Measurements from ENCODE around the gene DFFA. TPM values are rescaled to one million over a fixed set of nuclear protein-coding genes. Genes with fewer than 3 reads are reported as not detected.

Gene DFFA
- total and polyA plus RNA-seq, 9 of the 15 experiments (the other 6 are each of a cell fraction or from before 2014, with no cell fraction given), result 39.6 to 74.8 (median 59.2) TPM

GRCh38 chr1:10494754-10495474 is 22.6 kb upstream of the DFFA start (continued):
- TF ChIP-seq NCOA2 (IDR thresholded peaks at IDR 0.05; ENCODE audit: partially characterized antibody in 2 of 2) (no peak), NFATC3 (IDR thresholded peaks at IDR 0.05) (no peak), ETV5 (CRISPR knock-in tag; IDR thresholded peaks at IDR 0.05; ENCODE audit: low read depth) (0 out of 2 replicates have a peak, but pooled peaks have one; percentile 44), ZSCAN29 (IDR thresholded peaks at IDR 0.05) (no peak), FOXA3 (CRISPR knock-in tag; conservative IDR thresholded peaks at IDR 0.05 in 1 of 2, IDR thresholded peaks at IDR 0.05 in 1 of 2) (peak in 1 of 2 experiments; percentile 22; a peak in 1 of 4 replicates), RNF2 (IDR thresholded peaks at IDR 0.05) (no peak), POLR2A (conservative IDR thresholded peaks at IDR 0.05) (no peak), ZBTB40 (IDR thresholded peaks at IDR 0.05) (no peak), ZBTB40 (CRISPR knock-in tag; IDR thresholded peaks at IDR 0.05) (no peak), MYC (IDR thresholded peaks at IDR 0.05; ENCODE audit: low read depth, low read length) (0 out of 2 replicates have a peak, but pooled peaks have one; percentile 28), MYC (CRISPR knock-in tag; IDR thresholded peaks at IDR 0.05; ENCODE audit: borderline replicate concordance, low read depth) (no peak), RCOR1 (IDR thresholded peaks at IDR 0.05; ENCODE audit: borderline replicate concordance in 1 of 2, low read depth in 2 of 2, low read length in 2 of 2) (peak in 1 of 2 experiments; percentile 50; a peak in 1 of 4 replicates), CXXC5 (CRISPR knock-in tag; IDR thresholded peaks at IDR 0.05) (0 out of 2 replicates have a peak, but pooled peaks have one; percentile 8), CC2D1A (IDR thresholded peaks at IDR 0.05) (0 out of 2 replicates have a peak, but pooled peaks have one; percentile 50), ETV6 (IDR thresholded peaks at IDR 0.05; ENCODE audit: borderline replicate concordance in 1 of 2, low read depth in 2 of 2, low read length in 1 of 2) (0 out of 4 replicates have a peak, but pooled peaks of 1 of the 2 experiments have one; percentile 4), ETV6 (CRISPR knock-in tag; IDR thresholded peaks at IDR 0.05; ENCODE audit: borderline replicate concordance) (no peak)

All from K562 (cell line).